ENCODE data around the gene ZBTB7C. TPM values are rescaled to one million over a fixed set of nuclear protein-coding genes. Genes with fewer than 3 reads are reported as not detected.

ZBTB7C gene
- total RNA-seq, 1 donor from 2014 or later = 0.61 TPM

GRCh38 chr18:48252525-48252924 lies 156.7 kb downstream of the ZBTB7C start:
- H3K9me3 Mint-ChIP-seq = peaks cover 5% of the 10 kb centered on the region
- no peaks in the 10 kb centered on the region for H3K4me1 Mint-ChIP-seq
- TF ChIP-seq CTCF (conservative IDR thresholded peaks at IDR 0.05) = no peak
- no peaks in the 10 kb centered on the region for H3K36me3 Mint-ChIP-seq (ENCODE audit: low read depth)
- no peak for DNase-seq (ENCODE audit: low read depth, low spot score)
- H3K27me3 Mint-ChIP-seq (ENCODE audit: low read depth) = no peaks in the 10 kb centered on the region
- H3K4me3 Mint-ChIP-seq = no peak overlapping the region
- H3K27ac Mint-ChIP-seq (ENCODE audit: unreplicated experiment) = no peak overlapping the region

- Mint-ChIP-seq H3K27ac (ENCODE audit: unreplicated experiment) (no peak overlapping the region), H3K9me3 (peaks cover 5% of the 10 kb centered on the region), H3K27me3 (ENCODE audit: low read depth) (no peaks in the 10 kb centered on the region), H3K4me1 (no peaks in the 10 kb centered on the region), H3K4me3 (no peak overlapping the region), H3K36me3 (ENCODE audit: low read depth) (no peaks in the 10 kb centered on the region)
- no peak for TF ChIP-seq CTCF (conservative IDR thresholded peaks at IDR 0.05)
- DNase-seq (ENCODE audit: low read depth, low spot score) = no peak
Measured at GRCh38 chr18:48250918-48251317, 158.3 kb downstream of the ZBTB7C start.

GRCh38 chr18:48250362-48250907 lies 158.7 kb downstream of the ZBTB7C start:
- no peak for DNase-seq (ENCODE audit: low read depth, low spot score)
- peaks cover 5% of the 10 kb centered on the region for H3K9me3 Mint-ChIP-seq
- no peaks in the 10 kb centered on the region for H3K36me3 Mint-ChIP-seq (ENCODE audit: low read depth)
- no peaks in the 10 kb centered on the region for H3K27me3 Mint-ChIP-seq (ENCODE audit: low read depth)
- H3K4me3 Mint-ChIP-seq = no peak overlapping the region
- H3K4me1 Mint-ChIP-seq = no peaks in the 10 kb centered on the region
- TF ChIP-seq CTCF (conservative IDR thresholded peaks at IDR 0.05) = no peak
- no peak overlapping the region for H3K27ac Mint-ChIP-seq (ENCODE audit: unreplicated experiment)

- no peak overlapping the region for H3K4me3 Mint-ChIP-seq
- peaks cover 5% of the 10 kb centered on the region for H3K9me3 Mint-ChIP-seq
- no peak for TF ChIP-seq CTCF (conservative IDR thresholded peaks at IDR 0.05)
- H3K27ac Mint-ChIP-seq (ENCODE audit: unreplicated experiment) = no peak overlapping the region
- H3K36me3 Mint-ChIP-seq (ENCODE audit: low read depth) = no peaks in the 10 kb centered on the region
- no peaks in the 10 kb centered on the region for H3K27me3 Mint-ChIP-seq (ENCODE audit: low read depth)
- H3K4me1 Mint-ChIP-seq = no peaks in the 10 kb centered on the region
- no peak for DNase-seq (ENCODE audit: low read depth, low spot score)
Measured at GRCh38 chr18:48249854-48250253, 159.3 kb downstream of the ZBTB7C start.

GRCh38 chr18:48244530-48244929 lies 164.7 kb downstream of the ZBTB7C start:
- H3K27me3 Mint-ChIP-seq (ENCODE audit: low read depth) = no peaks in the 10 kb centered on the region
- peaks cover 2% of the 10 kb centered on the region for H3K36me3 Mint-ChIP-seq (ENCODE audit: low read depth)
- peaks cover 12% of the 10 kb centered on the region for H3K9me3 Mint-ChIP-seq
- no peak for DNase-seq (ENCODE audit: low read depth, low spot score)
- no peak overlapping the region for H3K4me3 Mint-ChIP-seq
- H3K4me1 Mint-ChIP-seq = no peaks in the 10 kb centered on the region
- no peak overlapping the region for H3K27ac Mint-ChIP-seq (ENCODE audit: unreplicated experiment)
- TF ChIP-seq CTCF (conservative IDR thresholded peaks at IDR 0.05) = no peak

All from neural crest cell (in vitro differentiated cells).